Thyroid gland (tissue), 4 donors: ENCODE results near the gene IL6ST.

Experiments used
- POLR2A ChIP-seq, 2 donors: fragments of 450-650 bp; IDR thresholded peaks; one replicate each; pipeline ENCODE4 v1.6.1; 2017; ENCODE audit warnings: antibody characterized with exemption in 2 of 2, mild to moderate bottlenecking in 2 of 2, moderate library complexity in 1 of 2
- TF ChIP-seq, protein P1 (sequence below), 6 experiments: fragments of 200-600 bp in 3 of 6; fragments of 450-650 bp in 3 of 6; sonication (generic) in 3 of 6; IDR thresholded peaks; one replicate each; pipeline ENCODE4 v1.5.1; 2016 to 2019; ENCODE audit warnings: antibody characterized with exemption in 6 of 6, mild to moderate bottlenecking in 2 of 6, inconsistent platforms in 1 of 6, moderate library complexity in 1 of 6

DNA sequence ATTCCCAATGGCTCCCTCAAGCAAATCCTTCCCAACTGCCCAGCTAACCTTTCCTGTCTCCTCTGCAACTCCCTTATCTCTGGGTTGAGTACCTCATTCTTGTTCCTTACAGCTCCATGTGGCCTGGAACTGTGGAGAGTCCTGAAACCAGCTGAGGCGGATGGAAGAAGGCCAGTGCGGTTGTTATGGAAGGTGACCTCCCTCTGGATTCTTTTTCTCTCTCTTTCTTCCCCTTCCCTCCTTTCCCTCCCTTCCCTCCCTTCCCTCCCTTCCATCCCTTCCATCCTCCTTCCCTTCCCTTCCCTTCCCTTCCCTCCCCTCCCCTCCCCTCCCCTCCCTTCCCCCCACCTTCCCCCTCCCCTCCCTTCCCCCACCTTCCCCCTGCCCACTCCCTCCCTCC is 98.5 kb downstream of the IL6ST start:
- TF ChIP-seq, protein P1, sequence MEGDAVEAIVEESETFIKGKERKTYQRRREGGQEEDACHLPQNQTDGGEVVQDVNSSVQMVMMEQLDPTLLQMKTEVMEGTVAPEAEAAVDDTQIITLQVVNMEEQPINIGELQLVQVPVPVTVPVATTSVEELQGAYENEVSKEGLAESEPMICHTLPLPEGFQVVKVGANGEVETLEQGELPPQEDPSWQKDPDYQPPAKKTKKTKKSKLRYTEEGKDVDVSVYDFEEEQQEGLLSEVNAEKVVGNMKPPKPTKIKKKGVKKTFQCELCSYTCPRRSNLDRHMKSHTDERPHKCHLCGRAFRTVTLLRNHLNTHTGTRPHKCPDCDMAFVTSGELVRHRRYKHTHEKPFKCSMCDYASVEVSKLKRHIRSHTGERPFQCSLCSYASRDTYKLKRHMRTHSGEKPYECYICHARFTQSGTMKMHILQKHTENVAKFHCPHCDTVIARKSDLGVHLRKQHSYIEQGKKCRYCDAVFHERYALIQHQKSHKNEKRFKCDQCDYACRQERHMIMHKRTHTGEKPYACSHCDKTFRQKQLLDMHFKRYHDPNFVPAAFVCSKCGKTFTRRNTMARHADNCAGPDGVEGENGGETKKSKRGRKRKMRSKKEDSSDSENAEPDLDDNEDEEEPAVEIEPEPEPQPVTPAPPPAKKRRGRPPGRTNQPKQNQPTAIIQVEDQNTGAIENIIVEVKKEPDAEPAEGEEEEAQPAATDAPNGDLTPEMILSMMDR (IDR thresholded peaks at IDR 0.05) = no peak
- no peak for TF ChIP-seq POLR2A (IDR thresholded peaks at IDR 0.05)
